K562 (cell line): ENCODE results near the gene BCAR3. TPM values are rescaled to one million over a fixed set of nuclear protein-coding genes. Genes with fewer than 3 reads are reported as not detected.

Experiments
- E2F8 ChIP-seq: fragments of 450-650 bp; IDR thresholded peaks from 2 replicates; pipeline ENCODE4 v1.7.1; 2018; ENCODE audit warnings: mild to moderate bottlenecking, low read depth; ENCODE audit not compliant: partially characterized antibody
- ELF2 ChIP-seq: fragments of 250-450 bp; sonication (Bioruptor Pico); IDR thresholded peaks from 2 replicates; pipeline ENCODE4 v1.5.0; 2021; ENCODE audit warnings: mild to moderate bottlenecking
- SNIP1 ChIP-seq: fragments of 450-650 bp; IDR thresholded peaks from 2 replicates; pipeline ENCODE4 v1.7.1; 2017; ENCODE audit warnings: low read depth, mild to moderate bottlenecking
- ZBTB5 ChIP-seq: fragments of 450-650 bp; IDR thresholded peaks from 2 replicates; pipeline ENCODE4 v1.6.1; 2017; ENCODE audit warnings: antibody characterized with exemption
- ZNF280A ChIP-seq: fragments of 450-650 bp; IDR thresholded peaks from 2 replicates; pipeline ENCODE4 v1.6.1; 2018; ENCODE audit warnings: mild to moderate bottlenecking, low read depth; ENCODE audit not compliant: partially characterized antibody
- ZNF609 ChIP-seq: sonication (generic); formaldehyde crosslinking; IDR thresholded peaks from 2 replicates; pipeline ENCODE4 v1.8.1; 2023; ENCODE audit warnings: missing genetic modification reagents, mild to moderate bottlenecking, borderline replicate concordance
- ZZZ3 ChIP-seq: fragments of 450-650 bp; IDR thresholded peaks from 2 replicates; pipeline ENCODE4 v1.6.1; 2016; ENCODE audit warnings: antibody characterized with exemption, mild to moderate bottlenecking, moderate library complexity
- polyA plus RNA-seq, 8 experiments: library from polyadenylated mRNA; depleted of rRNA in 4 of 8; stranded (reverse) in 5 of 8; unstranded in 3 of 8; fragments of >200 nt; fragmentation: Nextera tagmentation in 2 of 8; fragmentation: Illumina TruSeq in 1 of 8; extraction: Ambion mirVana in 2 of 8; extraction: Trizol in 1 of 8; gene quantifications; 2 replicates each; pipeline versions ENCODE4 v1.2.1 to v1.2.3, GENCODE V29; 2011 to 2014; ENCODE audit warnings: inconsistent platforms in 1 of 8, missing spikeins in 1 of 8
- total RNA-seq, 7 experiments: library from RNA; depleted of rRNA in 6 of 7; stranded (reverse); fragments of >200 nt in 6 of 7; fragmentation: Illumina TruSeq in 2 of 7; extraction: Trizol in 2 of 7; gene quantifications; 2 replicates each; pipeline versions ENCODE4 v1.2.1 to v1.2.3, GENCODE V29; 2011 to 2021; ENCODE audit warnings: low replicate concordance in 1 of 7

The BCAR3 gene
- total and polyA plus RNA-seq, 9 of the 15 experiments (the other 6 are each of a cell fraction or from before 2014, with no cell fraction given), result 1.8 to 6.3 (median 3.8) TPM

GRCh38 chr1:93601686-93602085, 80.0 kb downstream of the BCAR3 start (continued):
- TF ChIP-seq ZBTB5, result no peak
- TF ChIP-seq ELF2, result no peak
- no peak for TF ChIP-seq ZNF609
- TF ChIP-seq SNIP1, result no peak
- no peak for TF ChIP-seq ZNF280A
- no peak for TF ChIP-seq E2F8
- no peak for TF ChIP-seq ZZZ3
